EH (cell line): ENCODE data around the gene RDH5.

Experiments used
- DNase-seq: peaks from one replicate; pipeline ENCODE4 v3.0.0-alpha.2; 2015; ENCODE audit warnings: low read depth

The RDH5 gene

GRCh38 chr12:55696796-55697462, 23.3 kb upstream of the RDH5 start:
- no peak for DNase-seq

DNA sequence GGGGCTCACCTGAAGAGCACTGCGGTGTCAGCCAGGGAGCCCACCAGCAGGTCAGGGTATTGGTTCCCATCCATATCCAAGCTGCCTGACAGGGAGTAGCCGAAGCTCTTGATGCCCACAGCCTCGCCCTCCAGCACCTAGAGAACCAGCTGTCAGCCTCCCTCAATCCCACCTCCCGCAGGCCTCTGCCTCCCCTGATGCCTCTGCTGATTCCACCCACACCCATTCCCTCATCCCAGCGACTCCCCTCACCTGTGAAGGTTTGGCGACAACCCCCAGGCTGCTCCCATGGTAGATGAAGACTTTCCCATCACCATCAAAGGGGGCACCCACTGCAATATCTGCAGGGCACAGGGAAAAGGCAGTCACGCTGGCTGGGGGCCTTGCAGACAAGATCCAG, 22.5 kb upstream of the RDH5 start:
- DNase-seq: no peak

DNA sequence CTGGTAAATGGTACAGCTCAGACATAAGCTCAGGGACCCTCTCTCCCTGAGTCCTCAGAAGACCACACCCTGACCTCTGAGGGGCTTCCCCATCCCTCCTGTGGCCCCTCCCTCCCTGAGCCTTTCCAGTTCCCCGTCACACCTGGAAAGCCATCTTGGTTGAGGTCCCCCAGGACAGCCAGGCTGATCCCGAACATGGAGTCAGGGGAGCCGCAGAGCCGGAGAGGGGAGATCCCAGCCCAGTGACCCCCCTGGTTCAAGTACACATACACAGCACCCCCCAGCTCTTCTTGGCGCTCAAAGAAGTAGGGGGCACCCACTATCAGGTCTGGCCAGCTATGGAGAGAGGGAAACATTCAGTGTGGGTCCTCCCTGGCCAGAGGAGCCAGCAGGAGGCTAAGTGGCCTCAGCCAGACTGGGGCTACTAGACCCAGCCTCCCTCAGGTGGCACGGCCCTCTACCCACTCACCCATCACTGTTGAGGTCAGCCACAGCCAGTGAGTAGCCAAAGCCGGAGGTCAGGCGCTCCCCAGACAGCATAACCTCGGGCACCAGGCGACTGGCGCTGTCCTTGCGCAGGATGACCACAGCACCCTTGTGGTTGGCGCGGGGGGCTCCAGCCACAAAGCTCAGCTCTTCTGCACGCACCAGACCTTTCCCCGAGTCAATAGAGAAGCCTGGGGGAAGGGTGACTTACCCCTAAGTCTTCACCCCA, 21.8 kb upstream of the RDH5 start:
- DNase-seq: no peak

GRCh38 chr12:55698965-55699364, 21.2 kb upstream of the RDH5 start:
- DNase-seq: no peak

DNA sequence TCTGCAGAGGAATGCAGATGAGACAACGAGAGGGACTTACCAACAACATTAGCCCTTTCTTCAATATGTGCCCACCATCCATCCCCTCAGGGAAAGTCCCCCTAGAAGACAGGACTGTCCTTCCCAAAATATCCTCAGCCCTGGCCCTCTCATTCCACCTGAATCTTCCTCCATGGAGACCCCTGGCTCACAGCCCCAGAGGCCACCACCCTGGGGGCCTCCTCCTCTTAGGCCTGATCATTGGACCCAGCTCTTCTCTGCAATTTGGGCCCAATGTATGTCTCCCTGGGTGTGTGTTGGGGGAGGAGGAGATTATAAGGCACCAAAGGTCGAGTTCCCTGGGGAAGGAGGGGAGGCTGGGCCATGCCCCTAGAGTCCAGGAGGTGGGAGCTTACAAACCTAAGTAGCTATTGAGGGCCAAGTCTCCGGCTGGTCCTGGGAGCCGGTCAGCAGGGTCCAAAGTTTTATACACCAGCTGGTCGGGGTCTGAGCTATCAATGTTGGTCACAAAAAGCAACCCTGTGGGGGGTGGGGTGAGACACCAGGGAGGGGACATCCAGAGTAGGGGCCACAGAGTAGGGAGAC, 20.6 kb upstream of the RDH5 start:
- DNase-seq: no peak

- DNase-seq: peak; percentile 48
Observed at GRCh38 chr12:55700255-55701018, 19.8 kb upstream of the RDH5 start.

- DNase-seq: no peak
Observed at GRCh38 chr12:55702861-55703260, 17.3 kb upstream of the RDH5 start.

GRCh38 chr12:55703288-55703687, 16.9 kb upstream of the RDH5 start:
- DNase-seq: no peak

DNA sequence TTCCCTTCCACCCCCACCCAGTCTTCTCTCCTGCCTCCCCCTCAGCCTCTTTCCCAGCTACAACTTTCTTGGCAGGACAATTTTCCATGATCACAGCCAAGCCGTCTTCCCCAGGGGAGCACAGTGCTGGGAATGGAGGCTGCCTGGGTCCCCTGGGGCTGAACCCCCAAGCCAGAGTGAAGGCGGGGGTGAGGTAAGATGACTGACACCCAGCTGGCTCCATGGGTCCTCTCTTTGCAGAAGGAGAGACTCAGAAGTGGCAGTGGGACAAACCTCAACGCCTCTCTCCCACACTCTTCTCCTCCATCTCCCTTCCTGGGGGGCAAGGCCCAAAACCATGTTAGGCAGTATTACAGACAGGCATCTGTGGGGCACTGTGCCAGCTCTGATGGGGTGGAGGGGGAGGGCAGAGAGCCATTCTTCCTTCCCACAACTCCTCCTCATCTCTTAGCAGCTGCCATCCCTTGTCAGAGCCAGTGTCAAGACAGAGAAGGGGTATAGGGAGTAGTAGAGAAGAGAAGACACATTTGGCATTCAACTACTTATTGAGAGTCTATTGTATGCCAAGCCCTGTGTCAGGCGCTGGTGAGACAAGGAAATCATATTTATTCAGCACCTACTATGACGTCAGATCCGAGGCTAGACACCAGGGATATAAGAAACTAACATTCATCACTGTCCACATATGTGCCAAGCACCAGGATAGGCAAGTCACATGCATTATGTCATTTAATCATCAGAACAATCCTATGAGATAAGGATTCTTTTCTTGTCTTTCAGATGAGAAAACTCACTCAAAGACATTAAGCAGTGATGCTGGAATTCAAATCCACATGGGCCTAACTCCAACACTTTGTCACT, 16.1 kb upstream of the RDH5 start:
- no peak for DNase-seq

- DNase-seq: no peak
Observed at GRCh38 chr12:55704824-55705718, 15.1 kb upstream of the RDH5 start.

DNA sequence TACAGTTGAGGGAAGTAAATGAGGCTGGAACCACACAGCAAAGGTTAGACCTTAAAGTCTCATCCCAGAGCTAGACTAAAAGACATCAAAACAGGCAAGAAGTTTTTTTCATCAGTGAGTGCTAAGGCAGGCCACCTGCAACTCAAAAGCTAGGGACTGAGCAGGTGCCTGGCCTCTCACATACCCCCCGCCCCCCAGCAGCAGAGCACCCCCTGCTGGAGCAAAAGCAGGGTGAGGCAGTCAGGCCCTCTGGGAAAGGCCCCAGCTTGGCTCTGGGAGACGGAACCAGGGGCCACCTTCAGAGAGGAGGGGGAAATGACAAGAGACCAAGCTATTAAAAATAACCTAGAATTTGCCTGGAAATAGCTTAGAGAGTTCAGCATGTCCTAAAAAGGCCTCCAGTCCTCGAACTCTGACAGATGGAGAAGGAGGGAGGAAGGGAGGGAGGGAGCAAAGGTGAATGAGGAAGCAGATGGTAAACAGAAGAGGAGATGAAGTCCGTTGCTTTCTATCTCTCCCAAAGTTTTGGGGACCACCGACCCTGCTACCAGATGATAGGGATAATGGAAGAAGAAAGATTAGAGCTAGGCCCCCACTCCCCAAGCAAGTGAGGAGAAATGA, 14.3 kb upstream of the RDH5 start:
- DNase-seq: no peak

- no peak for DNase-seq
Observed at GRCh38 chr12:55706568-55707218, 13.5 kb upstream of the RDH5 start.

DNA sequence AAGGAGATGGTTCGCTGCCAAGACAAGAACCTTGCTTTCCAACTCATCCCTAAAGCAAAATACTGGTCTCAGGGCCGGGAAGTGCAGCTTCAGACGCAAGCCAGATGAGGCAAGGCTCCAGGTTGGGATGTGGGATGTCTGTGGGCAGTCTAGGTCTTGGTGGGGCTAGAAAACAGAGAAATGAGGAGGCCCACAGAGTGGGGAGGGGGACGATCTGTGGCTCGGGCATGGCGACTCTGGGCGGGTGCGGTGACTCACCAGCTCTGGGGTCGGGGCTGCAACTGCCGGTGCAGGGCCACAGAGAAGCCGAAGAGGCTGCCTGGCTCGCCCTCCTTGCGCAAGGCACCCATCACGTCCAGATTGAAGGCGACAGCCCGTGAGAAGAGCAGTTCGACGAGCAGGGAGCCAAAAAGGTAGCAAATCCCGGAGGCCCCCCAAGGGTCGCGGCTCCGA, 12.9 kb upstream of the RDH5 start:
- DNase-seq: no peak

DNA sequence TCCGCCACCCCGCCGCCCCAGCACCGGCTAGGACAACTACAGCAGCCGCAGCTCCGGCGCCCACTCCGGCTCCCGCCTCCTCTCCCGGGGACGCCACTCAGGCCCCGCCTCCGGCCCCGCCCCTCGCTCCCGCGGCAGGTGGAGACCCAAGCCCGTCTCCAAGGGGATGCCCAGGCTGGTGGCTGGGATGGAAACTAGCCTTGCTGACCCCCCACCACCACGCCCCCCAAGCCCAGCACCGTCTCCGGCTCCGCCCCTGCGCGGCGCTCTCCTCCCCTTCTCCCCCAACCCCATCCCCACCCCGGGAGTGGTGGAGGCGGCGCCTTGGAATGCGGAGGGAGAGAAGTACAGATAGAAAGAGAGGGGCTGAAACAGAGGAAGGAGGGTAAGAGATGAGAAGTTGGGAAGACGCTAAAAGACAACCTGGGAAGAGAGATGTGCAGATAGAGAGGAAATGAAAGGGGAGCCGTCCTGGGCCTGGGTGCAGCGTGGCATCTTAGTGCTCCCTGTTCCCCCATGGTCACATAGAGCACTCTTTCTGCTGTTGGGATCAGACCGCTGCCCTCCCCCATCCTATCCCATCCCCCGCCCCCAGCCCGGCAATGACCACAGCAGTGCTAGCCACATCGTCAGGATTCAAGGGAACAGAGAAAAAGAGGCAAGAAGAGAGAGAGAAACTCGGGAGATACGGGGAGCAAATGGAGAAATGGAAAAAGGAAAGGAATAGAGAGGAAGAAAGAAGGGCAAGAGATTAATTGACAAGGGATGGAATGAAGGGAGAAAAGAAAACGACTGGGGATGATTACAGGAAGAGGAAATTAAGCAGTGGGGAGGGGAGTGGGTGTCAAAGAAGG, 12.1 kb upstream of the RDH5 start, which contains the start of gene ITGA7:
TSS of gene ITGA7 (minus strand) at position 64 of the 854 bp plus-strand sequence. CDS start 222 bp downstream, outside the sequence.
- peak; percentile 43 for DNase-seq

DNA sequence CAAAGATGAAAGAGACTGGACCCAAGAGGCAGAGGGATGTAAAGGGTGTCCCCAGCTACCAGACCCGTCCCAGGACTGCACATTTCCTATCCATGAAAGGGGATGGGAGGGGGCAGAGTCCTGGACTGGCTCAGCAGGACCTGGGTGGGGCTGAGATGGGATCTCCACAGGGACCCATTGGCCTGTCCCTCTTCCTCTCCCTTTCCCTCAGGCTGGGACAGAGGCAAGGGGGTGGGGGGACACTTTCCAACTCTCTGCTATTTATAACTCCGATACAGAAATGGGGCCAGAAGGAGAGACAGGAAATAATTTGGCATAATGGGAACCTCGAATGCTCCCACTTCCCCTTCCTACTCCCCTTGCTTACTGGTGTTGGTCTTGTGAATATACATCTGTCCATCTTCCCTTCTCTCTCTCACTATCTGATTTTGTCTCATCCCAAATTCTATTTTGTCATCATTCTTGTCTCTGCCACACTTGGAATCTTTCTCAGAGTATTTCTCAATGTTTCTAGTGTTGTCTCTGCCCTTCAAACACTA, 11.4 kb upstream of the RDH5 start:
- DNase-seq: no peak

DNA sequence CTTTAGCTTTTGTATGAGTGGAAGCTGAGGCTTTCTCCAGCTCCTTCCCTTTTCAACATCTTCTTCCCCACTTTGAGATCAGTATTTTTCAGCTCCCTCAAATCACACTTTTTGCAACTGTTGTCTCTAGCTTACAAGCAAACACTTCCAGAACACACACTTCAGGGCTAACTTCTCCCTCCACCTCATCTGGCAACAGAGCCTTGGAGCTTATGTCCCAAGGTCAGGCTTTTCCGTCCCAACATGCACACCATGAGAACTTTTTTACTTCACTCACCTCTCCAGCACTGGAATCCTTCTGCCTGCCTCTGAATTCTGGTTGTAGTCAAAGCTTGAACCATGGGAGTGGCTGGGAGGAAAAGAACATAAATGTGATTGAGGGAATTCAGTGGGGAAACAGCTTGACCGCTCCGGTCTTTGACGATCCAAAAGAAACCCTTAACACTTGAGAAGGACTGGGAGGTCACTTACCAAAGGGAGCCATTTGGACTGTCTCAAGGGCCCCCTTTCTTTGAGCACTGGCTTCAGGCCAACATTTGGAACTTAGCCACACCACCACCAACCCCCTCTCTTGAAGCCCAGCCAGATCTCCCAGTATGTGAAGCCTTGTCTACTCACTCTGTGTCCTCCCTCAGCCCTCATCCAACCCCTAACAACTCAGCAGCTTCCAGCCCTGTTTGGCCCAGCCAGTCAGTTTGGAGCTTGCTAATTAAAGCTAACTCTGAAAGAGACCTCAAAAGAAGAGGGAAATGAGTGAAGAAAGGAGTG, 8.2 kb upstream of the RDH5 start:
- DNase-seq: no peak

- no peak for DNase-seq
Observed at GRCh38 chr12:55712700-55713415, 7.3 kb upstream of the RDH5 start.
